SK-N-SH (cell line): ENCODE measurements around the gene MAPK14. TPM values are rescaled to one million over a fixed set of nuclear protein-coding genes. Genes with fewer than 3 reads are reported as not detected.

Experiments
- CTCF ChIA-PET: fragments of 300-600, 350-600 bp; formaldehyde crosslinking; extraction: SDS; loops from one replicate; lab custom pipeline; 2021; lab: Yijun Ruan, JAX
- POLR2A ChIA-PET: fragments of 350-600 bp; sonication (Branson Sonifier 250); formaldehyde crosslinking; extraction: SDS; loops from one replicate; lab custom pipeline; 2020; ENCODE audit warnings: antibody characterized with exemption, inconsistent platforms; lab: Yijun Ruan, JAX
- DNase-seq: peaks from one replicate; pipeline ENCODE4 v3.0.0; 2012
- H2AFZ ChIP-seq: fragments of 200-600 bp; sonication (generic); 2 replicates; pipeline ENCODE4 v1.8.1; 2016; ENCODE audit warnings: antibody characterized with exemption, mild to moderate bottlenecking, low read depth
- H3F3A ChIP-seq: fragments of 200-600 bp; sonication (generic); replicated peaks from 2 replicates; pipeline ENCODE3; 2016; ENCODE audit warnings: antibody characterized with exemption, mild to moderate bottlenecking; ENCODE audit not compliant: insufficient read depth
- H3K27ac ChIP-seq, 2 experiments: fragments of 200-500 bp in 1 of 2; fragments of 200-600 bp in 1 of 2; sonication (Bioruptor generic) in 1 of 2; sonication (generic), shearing (Covaris generic) in 1 of 2; 2 replicates each; pipeline versions ENCODE4 v1.5.1 to v1.6.1; 2014 to 2016; ENCODE audit warnings: low read depth in 2 of 2, inconsistent platforms in 1 of 2, low read length in 1 of 2, mild to moderate bottlenecking in 1 of 2, mixed read lengths in 1 of 2
- H3K27me3 ChIP-seq: fragments of 200-600 bp; sonication (generic), shearing (Covaris generic); 2 replicates; pipeline ENCODE4 v1.6.1; 2016; ENCODE audit warnings: mixed run types; ENCODE audit not compliant: insufficient read depth
- H3K36me3 ChIP-seq, 2 experiments: fragments of 200-500 bp in 1 of 2; fragments of 200-600 bp in 1 of 2; sonication (Bioruptor generic) in 1 of 2; sonication (generic) in 1 of 2; replicated peaks in 1 of 2; 2 replicates each; pipeline versions ENCODE3 to v1.5.1; 2014 to 2016; ENCODE audit warnings: low read length in 1 of 2, mild to moderate bottlenecking in 1 of 2; ENCODE audit not compliant: insufficient read depth in 2 of 2, control insufficient read depth in 1 of 2
- H3K4me1 ChIP-seq, 2 experiments: fragments of 200-500 bp in 1 of 2; fragments of 200-600 bp in 1 of 2; sonication (Bioruptor generic) in 1 of 2; sonication (generic), shearing (Covaris generic) in 1 of 2; 2 replicates each; pipeline versions ENCODE4 v1.5.1 to v1.6.1; 2014 to 2016; ENCODE audit warnings: low read depth in 1 of 2, low read length in 1 of 2, mixed run types in 1 of 2; ENCODE audit not compliant: insufficient read depth in 2 of 2, control insufficient read depth in 1 of 2
- H3K4me2 ChIP-seq: fragments of 200-600 bp; sonication (generic), shearing (Covaris generic); 2 replicates; pipeline ENCODE4 v1.6.1; 2017; ENCODE audit warnings: mixed run types
- H3K4me3 ChIP-seq, 2 experiments: fragments of 200-500 bp in 1 of 2; fragments of 200-600 bp in 1 of 2; sonication (Bioruptor generic) in 1 of 2; sonication (generic), shearing (Covaris generic) in 1 of 2; 2 replicates each; pipeline versions ENCODE4 v1.5.1 to v1.8.1; 2014 to 2016; ENCODE audit warnings: low read depth in 2 of 2, inconsistent platforms in 1 of 2, low read length in 1 of 2, mild to moderate bottlenecking in 1 of 2, mixed read lengths in 1 of 2, moderate library complexity in 1 of 2
- H3K79me2 ChIP-seq: fragments of 200-600 bp; sonication (generic); 2 replicates; pipeline ENCODE4 v1.8.1; 2017; ENCODE audit warnings: mild to moderate bottlenecking; ENCODE audit not compliant: insufficient read depth
- H3K9ac ChIP-seq: fragments of 200-600 bp; sonication (generic); 2 replicates; pipeline ENCODE4 v1.6.1; 2017; ENCODE audit warnings: mixed run types
- H3K9me2 ChIP-seq: fragments of 200-600 bp; sonication (generic); 2 replicates; pipeline ENCODE4 v1.6.1; 2017; ENCODE audit warnings: mixed run types
- H3K9me3 ChIP-seq: fragments of 200-600 bp; sonication (generic); 2 replicates; pipeline ENCODE4 v1.6.1; 2017; ENCODE audit warnings: mixed run types, mild to moderate bottlenecking, moderate library complexity
- H4K20me1 ChIP-seq: fragments of 200-600 bp; sonication (generic); 2 replicates; pipeline ENCODE4 v1.6.1; 2017; ENCODE audit warnings: mild to moderate bottlenecking, mixed run types; ENCODE audit not compliant: insufficient read depth
- EP300 ChIP-seq, 2 experiments: IDR thresholded peaks; 2 replicates each; pipeline versions ENCODE4 v1.4.0 to v1.6.1; 2012; ENCODE audit warnings: borderline replicate concordance in 1 of 2, low read depth in 1 of 2, low read length in 1 of 2
- EZH2phosphoT487 ChIP-seq: fragments of 200-600 bp; sonication (generic); IDR thresholded peaks from 2 replicates; pipeline ENCODE4 v1.6.1; 2017; ENCODE audit warnings: low read depth, mixed run types, mild to moderate bottlenecking, antibody characterized with exemption, moderate library complexity, borderline replicate concordance
- FOXM1 ChIP-seq: IDR thresholded peaks from 2 replicates; pipeline ENCODE4 v1.4.0; 2012; ENCODE audit warnings: low read depth, mild to moderate bottlenecking
- GABPA ChIP-seq: IDR thresholded peaks from 2 replicates; pipeline ENCODE4 v1.4.0; 2012; ENCODE audit warnings: low read depth, mild to moderate bottlenecking
- JUND ChIP-seq: IDR thresholded peaks from 2 replicates; pipeline ENCODE4 v1.4.0; 2012
- MXI1 ChIP-seq: IDR thresholded peaks from 2 replicates; pipeline ENCODE4 v1.6.1; 2012; ENCODE audit warnings: mild to moderate bottlenecking, low read depth, low read length, improper control_type of control experiment
- NFIC ChIP-seq: IDR thresholded peaks from 2 replicates; pipeline ENCODE4 v1.4.0; 2012; ENCODE audit warnings: borderline replicate concordance
- SIN3A ChIP-seq: IDR thresholded peaks from 2 replicates; pipeline ENCODE4 v1.6.1; 2012; ENCODE audit warnings: low read depth, mild to moderate bottlenecking, low read length, moderate library complexity, borderline replicate concordance
- SMC3 ChIP-seq: IDR thresholded peaks from 2 replicates; pipeline ENCODE4 v1.6.1; 2012; ENCODE audit warnings: low read depth, low read length, improper control_type of control experiment
- TAF1 ChIP-seq: IDR thresholded peaks from 2 replicates; pipeline ENCODE4 v1.6.1; 2012; ENCODE audit warnings: low read depth, mild to moderate bottlenecking, low read length, moderate library complexity, borderline replicate concordance
- USF1 ChIP-seq: IDR thresholded peaks from 2 replicates; pipeline ENCODE4 v1.4.0; 2012; ENCODE audit warnings: low read depth, borderline replicate concordance
- WGBS: methylation state at CpG from one replicate; pipeline ENCODE4 v1.1.6; 2017; ENCODE audit warnings: low lambda C conversion rate; 5-methylcytosine and 5-hydroxymethylcytosine counted together
- polyA plus RNA-seq, 3 experiments: library from polyadenylated mRNA; depleted of rRNA; stranded (reverse); fragments of >200 nt; gene quantifications; 2 replicates each; pipeline ENCODE4 v1.2.3, GENCODE V29; 2012
- TF ChIP-seq, protein P1 (sequence below): fragments of 200-600 bp; sonication (generic); IDR thresholded peaks from 2 replicates; pipeline ENCODE4 v1.6.1; 2017; ENCODE audit warnings: antibody characterized with exemption, mild to moderate bottlenecking, moderate library complexity
- TF ChIP-seq, protein P2 (sequence below): IDR thresholded peaks from 2 replicates; pipeline ENCODE4 v1.6.1; 2012; ENCODE audit warnings: mild to moderate bottlenecking, low read depth, low read length, moderate library complexity

Gene MAPK14
- polyA plus RNA-seq, 1 of the 3 experiments (the other 2 are of a cell fraction): 19.8 TPM

DNA sequence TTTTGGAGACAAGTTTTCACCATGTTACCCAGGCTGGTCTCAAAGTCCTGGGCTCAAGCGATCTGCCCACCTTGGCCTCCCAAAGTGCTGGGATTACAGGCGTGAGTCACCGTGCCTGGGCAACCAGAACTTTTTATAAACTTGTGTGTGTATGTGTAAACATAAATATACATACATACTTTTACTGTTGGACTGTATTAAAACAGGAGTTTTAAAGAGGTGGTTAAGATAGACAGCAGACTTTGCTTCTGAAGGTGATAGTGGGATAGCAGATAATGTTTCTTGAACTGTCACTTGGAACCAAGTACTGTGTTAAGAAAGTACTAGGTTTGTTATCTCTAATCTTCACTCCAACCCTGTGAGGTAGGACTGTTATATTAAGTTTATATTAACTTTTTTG, 74.1 kb downstream of the MAPK14 start:
- no peaks in the 10 kb centered on the region for H4K20me1 ChIP-seq
- no peaks in the 10 kb centered on the region for H3F3A ChIP-seq
- DNase-seq: no peak
- no peaks in the 10 kb centered on the region for H3K9me2 ChIP-seq
- no peak for TF ChIP-seq FOXM1
- TF ChIP-seq USF1: no peak
- TF ChIP-seq EZH2phosphoT487: no peak
- TF ChIP-seq, protein P1, sequence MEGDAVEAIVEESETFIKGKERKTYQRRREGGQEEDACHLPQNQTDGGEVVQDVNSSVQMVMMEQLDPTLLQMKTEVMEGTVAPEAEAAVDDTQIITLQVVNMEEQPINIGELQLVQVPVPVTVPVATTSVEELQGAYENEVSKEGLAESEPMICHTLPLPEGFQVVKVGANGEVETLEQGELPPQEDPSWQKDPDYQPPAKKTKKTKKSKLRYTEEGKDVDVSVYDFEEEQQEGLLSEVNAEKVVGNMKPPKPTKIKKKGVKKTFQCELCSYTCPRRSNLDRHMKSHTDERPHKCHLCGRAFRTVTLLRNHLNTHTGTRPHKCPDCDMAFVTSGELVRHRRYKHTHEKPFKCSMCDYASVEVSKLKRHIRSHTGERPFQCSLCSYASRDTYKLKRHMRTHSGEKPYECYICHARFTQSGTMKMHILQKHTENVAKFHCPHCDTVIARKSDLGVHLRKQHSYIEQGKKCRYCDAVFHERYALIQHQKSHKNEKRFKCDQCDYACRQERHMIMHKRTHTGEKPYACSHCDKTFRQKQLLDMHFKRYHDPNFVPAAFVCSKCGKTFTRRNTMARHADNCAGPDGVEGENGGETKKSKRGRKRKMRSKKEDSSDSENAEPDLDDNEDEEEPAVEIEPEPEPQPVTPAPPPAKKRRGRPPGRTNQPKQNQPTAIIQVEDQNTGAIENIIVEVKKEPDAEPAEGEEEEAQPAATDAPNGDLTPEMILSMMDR: no peak
- no peak for TF ChIP-seq JUND
- no peak for TF ChIP-seq SIN3A
- no peak for TF ChIP-seq NFIC
- TF ChIP-seq TAF1: no peak
- TF ChIP-seq, protein P2, sequence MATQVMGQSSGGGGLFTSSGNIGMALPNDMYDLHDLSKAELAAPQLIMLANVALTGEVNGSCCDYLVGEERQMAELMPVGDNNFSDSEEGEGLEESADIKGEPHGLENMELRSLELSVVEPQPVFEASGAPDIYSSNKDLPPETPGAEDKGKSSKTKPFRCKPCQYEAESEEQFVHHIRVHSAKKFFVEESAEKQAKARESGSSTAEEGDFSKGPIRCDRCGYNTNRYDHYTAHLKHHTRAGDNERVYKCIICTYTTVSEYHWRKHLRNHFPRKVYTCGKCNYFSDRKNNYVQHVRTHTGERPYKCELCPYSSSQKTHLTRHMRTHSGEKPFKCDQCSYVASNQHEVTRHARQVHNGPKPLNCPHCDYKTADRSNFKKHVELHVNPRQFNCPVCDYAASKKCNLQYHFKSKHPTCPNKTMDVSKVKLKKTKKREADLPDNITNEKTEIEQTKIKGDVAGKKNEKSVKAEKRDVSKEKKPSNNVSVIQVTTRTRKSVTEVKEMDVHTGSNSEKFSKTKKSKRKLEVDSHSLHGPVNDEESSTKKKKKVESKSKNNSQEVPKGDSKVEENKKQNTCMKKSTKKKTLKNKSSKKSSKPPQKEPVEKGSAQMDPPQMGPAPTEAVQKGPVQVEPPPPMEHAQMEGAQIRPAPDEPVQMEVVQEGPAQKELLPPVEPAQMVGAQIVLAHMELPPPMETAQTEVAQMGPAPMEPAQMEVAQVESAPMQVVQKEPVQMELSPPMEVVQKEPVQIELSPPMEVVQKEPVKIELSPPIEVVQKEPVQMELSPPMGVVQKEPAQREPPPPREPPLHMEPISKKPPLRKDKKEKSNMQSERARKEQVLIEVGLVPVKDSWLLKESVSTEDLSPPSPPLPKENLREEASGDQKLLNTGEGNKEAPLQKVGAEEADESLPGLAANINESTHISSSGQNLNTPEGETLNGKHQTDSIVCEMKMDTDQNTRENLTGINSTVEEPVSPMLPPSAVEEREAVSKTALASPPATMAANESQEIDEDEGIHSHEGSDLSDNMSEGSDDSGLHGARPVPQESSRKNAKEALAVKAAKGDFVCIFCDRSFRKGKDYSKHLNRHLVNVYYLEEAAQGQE: no peak
- TF ChIP-seq EP300 (IDR thresholded peaks at IDR 0.05; ENCODE audit: borderline replicate concordance in 1 of 2, low read depth in 1 of 2, low read length in 1 of 2): no peak
- no peak for TF ChIP-seq GABPA
- no peak for TF ChIP-seq MXI1
- no peak for TF ChIP-seq SMC3
- no peak overlapping the region for H2AFZ ChIP-seq
- H3K9ac ChIP-seq: no peak overlapping the region
- no peaks in the 10 kb centered on the region for H3K27me3 ChIP-seq
- H3K36me3 ChIP-seq: peaks cover 24 to 39% of the 10 kb centered on the region in 2 experiments
- no peak overlapping the region for H3K4me2 ChIP-seq
- 97% methylated on average over 3 of the region's 3 CpGs for WGBS
- CTCF ChIA-PET: interaction anchor here (1.6 kb wide), 1 partner anchor 75 kb away, joined by 3 read pairs; no protein-coding TSS in a partner anchor
- no peaks in the 10 kb centered on the region for H3K9me3 ChIP-seq
- H3K79me2 ChIP-seq: no peaks in the 10 kb centered on the region
- H3K4me1 ChIP-seq: peaks cover 0 to 23% of the 10 kb centered on the region in 2 experiments; a peak in 2 of 4 replicates
- H3K4me3 ChIP-seq: no peak overlapping the region
- POLR2A ChIA-PET: no interaction called here
- H3K27ac ChIP-seq: no peak overlapping the region
